H1 (cell line): ENCODE results near the gene DOP1A. TPM values are rescaled to one million over a fixed set of nuclear protein-coding genes. Genes with fewer than 3 reads are reported as not detected.

ENCODE experiments used
- CTCF ChIA-PET: fragments of 300-600 bp; sonication (Branson Sonifier 250); formaldehyde crosslinking; loops from one replicate; lab custom pipeline; 2021; ENCODE audit not compliant: partially characterized antibody; lab: Charles Lee
- POLR2A ChIA-PET: fragments of 300-600 bp; sonication (Branson Sonifier 250); formaldehyde crosslinking; loops from one replicate; lab custom pipeline; 2021; ENCODE audit warnings: inconsistent platforms; ENCODE audit not compliant: partially characterized antibody; lab: Charles Lee
- DNase-seq, 2 experiments: peaks; one replicate each; pipeline versions ENCODE4 v3.0.0 to v3.0.0-alpha.2; 2010 to 2022; ENCODE audit warnings: low spot score in 2 of 2, low read depth in 1 of 2, mixed read lengths in 1 of 2
- FAIRE-seq: peaks from 2 replicates; lab custom pipeline; 2011; peaks lifted over from hg19 to GRCh38; lab: Jason Lieb, UNC
- H2AFZ ChIP-seq: 2 replicates; pipeline ENCODE4 v1.8.1; 2012; ENCODE audit warnings: low read length, inconsistent platforms
- H2AK5ac ChIP-seq: 2 replicates; pipeline ENCODE4 v1.6.1; 2013; ENCODE audit warnings: low read depth, low read length
- H2BK120ac ChIP-seq: replicated peaks from 2 replicates; pipeline ENCODE3; 2013; ENCODE audit warnings: low read depth, low read length, inconsistent platforms
- H2BK12ac ChIP-seq: 2 replicates; pipeline ENCODE4 v1.6.1; 2013; ENCODE audit warnings: low read depth, low read length
- H2BK15ac ChIP-seq: 2 replicates; pipeline ENCODE4 v1.6.1; 2013; ENCODE audit warnings: low read length
- H2BK20ac ChIP-seq: 2 replicates; pipeline ENCODE4 v1.6.1; 2013; ENCODE audit warnings: low read length
- H2BK5ac ChIP-seq: 2 replicates; pipeline ENCODE4 v1.6.1; 2013; ENCODE audit warnings: low read depth, low read length
- H3K14ac ChIP-seq: 2 replicates; pipeline ENCODE4 v1.6.1; 2013; ENCODE audit warnings: inconsistent platforms; ENCODE audit not compliant: insufficient read length
- H3K18ac ChIP-seq: 2 replicates; pipeline ENCODE4 v1.6.1; 2013; ENCODE audit warnings: low read length; ENCODE audit errors: extremely low read depth
- H3K23ac ChIP-seq: 2 replicates; pipeline ENCODE4 v1.6.1; 2013; ENCODE audit warnings: inconsistent platforms; ENCODE audit not compliant: insufficient read length
- H3K23me2 ChIP-seq: 2 replicates; pipeline ENCODE4 v1.6.1; 2013; ENCODE audit warnings: low read depth, low read length
- H3K27ac ChIP-seq: 2 replicates; pipeline ENCODE4 v1.6.1; 2011; ENCODE audit warnings: low read depth, low read length, inconsistent platforms
- H3K27me3 ChIP-seq, 4 experiments: replicated peaks in 1 of 4; 1 replicate in 1 of 4; 2 replicates in 3 of 4; pipeline versions ENCODE4 v1.6.1 to v1.8.1; 2011 to 2013; ENCODE audit warnings: low read length in 3 of 4, mild to moderate bottlenecking in 3 of 4, inconsistent platforms in 2 of 4, mixed read lengths in 2 of 4, moderate library complexity in 1 of 4; ENCODE audit not compliant: control insufficient read depth in 3 of 4, insufficient read depth in 3 of 4; ENCODE audit errors: extremely low read depth in 1 of 4
- H3K36me3 ChIP-seq, 4 experiments: 2 replicates each; pipeline versions ENCODE4 v1.6.1 to v1.8.1; 2011 to 2013; ENCODE audit warnings: mild to moderate bottlenecking in 4 of 4, low read length in 3 of 4, moderate library complexity in 2 of 4, control low read depth in 1 of 4, inconsistent platforms in 1 of 4; ENCODE audit not compliant: insufficient read depth in 4 of 4, control insufficient read depth in 2 of 4
- H3K4ac ChIP-seq: replicated peaks from 2 replicates; pipeline ENCODE3; 2013; ENCODE audit warnings: low read length, low read depth, mixed read lengths, inconsistent platforms; ENCODE audit not compliant: insufficient read length
- H3K4me1 ChIP-seq, 4 experiments: replicated peaks in 1 of 4; 1 replicate in 1 of 4; 2 replicates in 3 of 4; pipeline versions ENCODE4 v1.6.1 to v1.8.1; 2011 to 2013; ENCODE audit warnings: low read length in 3 of 4, inconsistent platforms in 2 of 4, mixed read lengths in 1 of 4; ENCODE audit not compliant: insufficient read depth in 4 of 4, control insufficient read depth in 3 of 4
- H3K4me2 ChIP-seq, 2 experiments: 2 replicates each; pipeline versions ENCODE4 v1.6.1 to v1.8.1; 2011 to 2013; ENCODE audit warnings: low read depth in 2 of 2, low read length in 2 of 2, control low read depth in 1 of 2, inconsistent platforms in 1 of 2, mild to moderate bottlenecking in 1 of 2; ENCODE audit not compliant: insufficient read depth in 1 of 2
- H3K4me3 ChIP-seq, 4 experiments: fragments of 200-600, 300-600 bp in 1 of 4; sonication (generic), shearing (Covaris generic), sonication (Bioruptor Twin) in 1 of 4; 2 replicates each; pipeline versions ENCODE4 v1.5.1 to v1.8.1; 2011 to 2016; ENCODE audit warnings: low read length in 4 of 4, low read depth in 3 of 4, control low read depth in 2 of 4, inconsistent platforms in 2 of 4, mild to moderate bottlenecking in 2 of 4, mixed read lengths in 1 of 4, moderate library complexity in 1 of 4; ENCODE audit not compliant: insufficient read depth in 2 of 4; ENCODE audit errors: extremely low read depth in 1 of 4
- H3K56ac ChIP-seq: replicated peaks from 2 replicates; pipeline ENCODE3; 2013; ENCODE audit warnings: low read depth, mild to moderate bottlenecking, mixed read lengths, low read length, inconsistent platforms; ENCODE audit not compliant: insufficient read length
- H3K79me1 ChIP-seq: 2 replicates; pipeline ENCODE4 v1.6.1; 2013; ENCODE audit warnings: low read depth, low read length, control low read depth
- H3K79me2 ChIP-seq, 2 experiments: 2 replicates each; pipeline versions ENCODE4 v1.6.1 to v1.8.1; 2012 to 2013; ENCODE audit warnings: low read length in 2 of 2, mild to moderate bottlenecking in 2 of 2, inconsistent platforms in 1 of 2; ENCODE audit not compliant: insufficient read depth in 2 of 2, control insufficient read depth in 1 of 2
- H3K9ac ChIP-seq, 4 experiments: replicated peaks in 1 of 4; 1 replicate in 1 of 4; 2 replicates in 3 of 4; pipeline versions ENCODE4 v1.6.1 to v1.8.1; 2011 to 2013; ENCODE audit warnings: low read depth in 3 of 4, low read length in 3 of 4, control low read depth in 2 of 4, mild to moderate bottlenecking in 2 of 4, moderate library complexity in 2 of 4, inconsistent platforms in 1 of 4; ENCODE audit errors: extremely low read depth in 1 of 4
- H3K9me3 ChIP-seq, 2 experiments: 2 replicates each; pipeline versions ENCODE4 v1.6.1 to v1.8.1; 2012 to 2013; ENCODE audit warnings: mild to moderate bottlenecking in 2 of 2, moderate library complexity in 2 of 2, control low read depth in 1 of 2, inconsistent platforms in 1 of 2, low read depth in 1 of 2, low read length in 1 of 2, mixed read lengths in 1 of 2; ENCODE audit not compliant: insufficient read depth in 2 of 2
- H4K20me1 ChIP-seq, 2 experiments: replicated peaks in 1 of 2; 2 replicates each; pipeline versions ENCODE3 to v1.8.1; 2011 to 2013; ENCODE audit warnings: inconsistent platforms in 2 of 2, low read length in 2 of 2, mild to moderate bottlenecking in 1 of 2; ENCODE audit not compliant: insufficient read depth in 2 of 2, control insufficient read depth in 1 of 2
- H4K5ac ChIP-seq: 2 replicates; pipeline ENCODE4 v1.6.1; 2013; ENCODE audit warnings: low read length, low read depth, mixed read lengths, inconsistent platforms; ENCODE audit not compliant: insufficient read length
- H4K8ac ChIP-seq: 2 replicates; pipeline ENCODE4 v1.8.0; 2013; ENCODE audit warnings: mild to moderate bottlenecking, moderate library complexity, low read length, inconsistent platforms; ENCODE audit not compliant: insufficient read depth; ENCODE audit errors: extremely low read depth
- H4K91ac ChIP-seq: replicated peaks from 2 replicates; pipeline ENCODE3; 2013; ENCODE audit warnings: low read length, mixed read lengths, inconsistent platforms; ENCODE audit not compliant: insufficient read length
- BRCA1 ChIP-seq: IDR thresholded peaks from 2 replicates; pipeline ENCODE4 v1.6.1; 2012; ENCODE audit warnings: low read depth, low read length, improper control_type of control experiment
- CREB1 ChIP-seq: IDR thresholded peaks from 2 replicates; pipeline ENCODE4 v1.6.1; 2012; ENCODE audit warnings: inconsistent platforms
- SAP30 ChIP-seq: fragments of 300-600 bp; sonication (generic); IDR thresholded peaks from 2 replicates; pipeline ENCODE4 v1.7.1; 2012; ENCODE audit warnings: low read length, moderate library complexity, mild to moderate bottlenecking, inconsistent platforms; ENCODE audit not compliant: insufficient read depth, insufficient replicate concordance
- polyA plus RNA-seq, 7 experiments: library from polyadenylated mRNA; depleted of rRNA in 3 of 7; stranded (reverse) in 5 of 7; unstranded in 2 of 7; fragments of >200 nt in 5 of 7; fragments of 200-250 nt in 2 of 7; gene quantifications; 1 replicate in 5 of 7; 2 replicates in 1 of 7; 4 replicates in 1 of 7; pipeline versions ENCODE4 v1.2.1 to v1.2.3, GENCODE V29; 2011 to 2013; ENCODE audit warnings: missing spikeins in 2 of 7, mixed read lengths in 2 of 7
- total RNA-seq: library from RNA; stranded (reverse); fragmentation: NEBNext Ultra II Directional; extraction: Animal tissue kit (Norgen Biotek cat#: 25700); gene quantifications from 2 replicates; pipeline ENCODE4 v1.2.1, GENCODE V29; 2021
- TF ChIP-seq, protein P1 (sequence below): IDR thresholded peaks from 2 replicates; pipeline ENCODE4 v1.6.1; 2012; ENCODE audit warnings: inconsistent platforms

DOP1A gene
- total and polyA plus RNA-seq, 2 of the 8 experiments (the other 6 are each of a cell fraction or from before 2014, with no cell fraction given): 7.5 to 14.7 TPM

GRCh38 chr6:83180426-83180950, 113.0 kb downstream of the DOP1A start:
- Histone ChIP-seq H3K9me3 (no peaks in the 10 kb centered on the region), H3K4me2 (no peak overlapping the region), H3K27ac (no peak overlapping the region), H2BK5ac (no peak overlapping the region), H3K4me3 (no peak overlapping the region), H3K4ac (no peak overlapping the region), H3K56ac (no peak overlapping the region), H3K79me2 (no peaks in the 10 kb centered on the region), H3K79me1 (no peaks in the 10 kb centered on the region), H2AFZ (no peak overlapping the region), H3K36me3 (peaks cover 4 to 73% (median 27%) of the 10 kb centered on the region in 4 experiments), H3K14ac (no peak overlapping the region), H4K5ac (no peak overlapping the region), H3K4me1 (peaks cover 0 to 2% (median 0%) of the 10 kb centered on the region in 4 experiments; a peak in 1 of 7 replicates), H4K91ac (no peak overlapping the region), H3K18ac (no peak overlapping the region), H3K23ac (no peak overlapping the region), H4K20me1 (peaks cover 3 to 4% of the 10 kb centered on the region in 2 experiments), H2BK15ac (no peak overlapping the region), H2BK120ac (no peak overlapping the region), H3K23me2 (no peaks in the 10 kb centered on the region), H4K8ac (no peak overlapping the region), H2BK20ac (no peak overlapping the region), H3K9ac (no peak overlapping the region), H2BK12ac (no peak overlapping the region), H2AK5ac (no peak overlapping the region), H3K27me3 (no peaks in the 10 kb centered on the region)
- DNase-seq: no peak
- ChIA-PET POLR2A (interaction anchor here (1.3 kb wide), 1 partner anchor 16 kb away, joined by 3 read pairs; no protein-coding TSS in a partner anchor), CTCF (interaction anchor here (0.7 to 2.0 kb wide), 3 partner anchors 12 to 983 kb away, joined by 3 to 5 read pairs (median 3); partner anchors contain the start of gene PRSS35)
- no peak for FAIRE-seq
- TF ChIP-seq BRCA1 (no peak), CREB1 (no peak), SAP30 (no peak)
- TF ChIP-seq, protein P1, sequence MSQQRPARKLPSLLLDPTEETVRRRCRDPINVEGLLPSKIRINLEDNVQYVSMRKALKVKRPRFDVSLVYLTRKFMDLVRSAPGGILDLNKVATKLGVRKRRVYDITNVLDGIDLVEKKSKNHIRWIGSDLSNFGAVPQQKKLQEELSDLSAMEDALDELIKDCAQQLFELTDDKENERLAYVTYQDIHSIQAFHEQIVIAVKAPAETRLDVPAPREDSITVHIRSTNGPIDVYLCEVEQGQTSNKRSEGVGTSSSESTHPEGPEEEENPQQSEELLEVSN: no peak
